ENCODE data around the gene TMEM87A. TPM values are rescaled to one million over a fixed set of nuclear protein-coding genes. Genes with fewer than 3 reads are reported as not detected.

TMEM87A gene
- total and polyA plus RNA-seq, 2 of the 4 experiments (the other 2 are of a cell fraction): 16.6 to 45.3 TPM

- intact Hi-C loops (cut with micrococcal nuclease) (no loop called here), dilution Hi-C loops (cut with HindIII; ENCODE audit: low sequenced_read_pairs, unreplicated experiment) (no loop called here), in situ Hi-C loops (cut with MboI; ENCODE audit: low sequenced_read_pairs) (no loop called here)
- Histone ChIP-seq H4K20me1 (ENCODE audit: insufficient read depth, low read length) (no peaks in the 10 kb centered on the region), H3K9me3 (ENCODE audit: control insufficient read depth, insufficient read depth, low read length) (no peaks in the 10 kb centered on the region), H3K9ac (ENCODE audit: low read depth, low read length) (no peak overlapping the region), H2BK120ac (ENCODE audit: low read depth, low read length) (no peak overlapping the region), H2BK20ac (ENCODE audit: low read depth, low read length) (no peak overlapping the region), H2BK15ac (ENCODE audit: low read depth, low read length) (no peak overlapping the region), H3K27ac (ENCODE audit: insufficient read depth, low read length) (no peak overlapping the region), H2BK5ac (ENCODE audit: low read depth, low read length, poor library complexity, severe bottlenecking) (no peak overlapping the region), H2AK9ac (replicated peaks; ENCODE audit: low read depth, low read length, poor library complexity) (no peak overlapping the region), H4K91ac (ENCODE audit: insufficient read depth, low read depth, low read length) (no peak overlapping the region), H3K4me3 (ENCODE audit: insufficient read depth, low read depth, low read length) (no peak overlapping the region), H3K9me1 (ENCODE audit: insufficient read depth, low read length) (no peaks in the 10 kb centered on the region), H3K18ac (ENCODE audit: low read depth, low read length) (no peak overlapping the region), H4K8ac (ENCODE audit: low read depth in 2 of 2, low read length in 2 of 2) (no peak overlapping the region), H2AK5ac (ENCODE audit: low read depth, low read length) (no peak overlapping the region), H3K4ac (ENCODE audit: low read depth, low read length) (no peak overlapping the region), H3K4me2 (ENCODE audit: low read depth, low read length) (no peak overlapping the region), H3K4me1 (ENCODE audit: control insufficient read depth, insufficient read depth, low read length) (no peaks in the 10 kb centered on the region), H3K56ac (ENCODE audit: extremely low read depth, insufficient read depth, low read length) (no peak overlapping the region), H2AFZ (replicated peaks; ENCODE audit: low read length, poor library complexity) (no peak overlapping the region), H3K27me3 (ENCODE audit: control insufficient read depth, insufficient read depth, low read length) (no peaks in the 10 kb centered on the region), H3K14ac (replicated peaks; ENCODE audit: low read depth, low read length) (no peak overlapping the region), H4K5ac (ENCODE audit: low read depth, low read length) (no peak overlapping the region), H3K23ac (ENCODE audit: low read depth, low read length) (no peak overlapping the region), H3K79me1 (ENCODE audit: low read depth in 1 of 2, low read length in 2 of 2) (no peaks in the 10 kb centered on the region; a peak in 2 of 4 replicates), H3K36me3 (ENCODE audit: control insufficient read depth, insufficient read depth, low read length) (peaks cover 36% of the 10 kb centered on the region)
- ChIA-PET POLR2A (ENCODE audit: unreplicated experiment) (no interaction called here), CTCF (no interaction called here)
- DNase-seq (no peak), ATAC-seq (ENCODE audit: low read depth) (no peak)
- BruUV-seq (replicated peaks): no TSS peak
- TF ChIP-seq MXI1 (IDR thresholded peaks at IDR 0.05; ENCODE audit: borderline replicate concordance, low read depth, low read length) (no peak), BHLHE40 (IDR thresholded peaks at IDR 0.05; ENCODE audit: low read depth, low read length) (no peak), RCOR1 (IDR thresholded peaks at IDR 0.05; ENCODE audit: insufficient replicate concordance, low read length) (no peak), CEBPB (IDR thresholded peaks at IDR 0.05; ENCODE audit: low read depth, low read length) (no peak), RFX5 (IDR thresholded peaks at IDR 0.05; ENCODE audit: low read depth, low read length) (no peak), MAFK (IDR thresholded peaks at IDR 0.05; ENCODE audit: low read depth, low read length) (no peak)
- TF ChIP-seq, protein P1, sequence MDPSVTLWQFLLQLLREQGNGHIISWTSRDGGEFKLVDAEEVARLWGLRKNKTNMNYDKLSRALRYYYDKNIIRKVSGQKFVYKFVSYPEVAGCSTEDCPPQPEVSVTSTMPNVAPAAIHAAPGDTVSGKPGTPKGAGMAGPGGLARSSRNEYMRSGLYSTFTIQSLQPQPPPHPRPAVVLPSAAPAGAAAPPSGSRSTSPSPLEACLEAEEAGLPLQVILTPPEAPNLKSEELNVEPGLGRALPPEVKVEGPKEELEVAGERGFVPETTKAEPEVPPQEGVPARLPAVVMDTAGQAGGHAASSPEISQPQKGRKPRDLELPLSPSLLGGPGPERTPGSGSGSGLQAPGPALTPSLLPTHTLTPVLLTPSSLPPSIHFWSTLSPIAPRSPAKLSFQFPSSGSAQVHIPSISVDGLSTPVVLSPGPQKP (IDR thresholded peaks at IDR 0.05; ENCODE audit: borderline replicate concordance, low read depth, low read length): no peak
- TF ChIP-seq, protein P2, sequence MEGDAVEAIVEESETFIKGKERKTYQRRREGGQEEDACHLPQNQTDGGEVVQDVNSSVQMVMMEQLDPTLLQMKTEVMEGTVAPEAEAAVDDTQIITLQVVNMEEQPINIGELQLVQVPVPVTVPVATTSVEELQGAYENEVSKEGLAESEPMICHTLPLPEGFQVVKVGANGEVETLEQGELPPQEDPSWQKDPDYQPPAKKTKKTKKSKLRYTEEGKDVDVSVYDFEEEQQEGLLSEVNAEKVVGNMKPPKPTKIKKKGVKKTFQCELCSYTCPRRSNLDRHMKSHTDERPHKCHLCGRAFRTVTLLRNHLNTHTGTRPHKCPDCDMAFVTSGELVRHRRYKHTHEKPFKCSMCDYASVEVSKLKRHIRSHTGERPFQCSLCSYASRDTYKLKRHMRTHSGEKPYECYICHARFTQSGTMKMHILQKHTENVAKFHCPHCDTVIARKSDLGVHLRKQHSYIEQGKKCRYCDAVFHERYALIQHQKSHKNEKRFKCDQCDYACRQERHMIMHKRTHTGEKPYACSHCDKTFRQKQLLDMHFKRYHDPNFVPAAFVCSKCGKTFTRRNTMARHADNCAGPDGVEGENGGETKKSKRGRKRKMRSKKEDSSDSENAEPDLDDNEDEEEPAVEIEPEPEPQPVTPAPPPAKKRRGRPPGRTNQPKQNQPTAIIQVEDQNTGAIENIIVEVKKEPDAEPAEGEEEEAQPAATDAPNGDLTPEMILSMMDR (conservative IDR thresholded peaks at IDR 0.05; ENCODE audit: low read depth, low read length): no peak
- no CpG with 5 or more reads among the region's 2 CpGs for WGBS, 2 experiments (ENCODE audit: extremely low coverage in 2 of 2, insufficient read length in 1 of 2)
These were observed 95.2 kb downstream of the TMEM87A start for GRCh38 chr15:42178056-42178455.

Data from IMR-90 (cell line).